HepG2 (cell line): ENCODE data around the gene EIF4G3. TPM values are rescaled to one million over a fixed set of nuclear protein-coding genes. Genes with fewer than 3 reads are reported as not detected.

Experiments
- ATAC-seq: fragments of 200-7000 bp; cut with Tn5 transposase; 3 replicates; pipeline ENCODE4 v1.9.1; 2020; ENCODE audit warnings: mild to moderate bottlenecking, moderate library complexity
- BruUV-seq: library from RNA; stranded (reverse); fragments of 400-500 nt; replicated peaks from 2 replicates; lab custom pipeline; 2021; lab: Mats Ljungman, UMichigan
- CTCF ChIA-PET: fragments of 300-600 bp; formaldehyde crosslinking; extraction: SDS; loops from one replicate; lab custom pipeline; 2021; ENCODE audit warnings: low total read pairs, inconsistent platforms, low intra/inter-chr PET ratio; lab: Yijun Ruan, JAX
- POLR2A ChIA-PET: fragments of 350-600 bp; sonication (Branson Sonifier 250); formaldehyde crosslinking; loops from one replicate; lab custom pipeline; 2020; ENCODE audit warnings: antibody characterized with exemption, inconsistent platforms; lab: Yijun Ruan, JAX
- DNase-seq: peaks from one replicate; pipeline ENCODE4 v3.0.0-alpha.2; 2015; ENCODE audit warnings: low spot score
- FAIRE-seq: peaks from 3 replicates; lab custom pipeline; 2011; peaks lifted over from hg19 to GRCh38; lab: Jason Lieb, UNC
- H2AFZ ChIP-seq: one replicate; pipeline ENCODE4 v1.6.1; 2011; ENCODE audit warnings: low read length, inconsistent platforms
- H3K27ac ChIP-seq: fragments of 300-600 bp; 3 replicates; pipeline ENCODE4 v1.8.0; 2011; ENCODE audit warnings: mixed run types, mild to moderate bottlenecking, mixed read lengths, low read length, inconsistent platforms; ENCODE audit not compliant: insufficient read depth; ENCODE audit errors: extremely low read length
- H3K27me3 ChIP-seq, 2 experiments: fragments of 200-600 bp in 1 of 2; 2 replicates in 1 of 2; 3 replicates in 1 of 2; pipeline versions ENCODE4 v1.6.0 to v1.8.0; 2011; ENCODE audit warnings: low read length in 2 of 2, mild to moderate bottlenecking in 2 of 2, moderate library complexity in 2 of 2, inconsistent platforms in 1 of 2; ENCODE audit not compliant: insufficient read depth in 2 of 2, control insufficient read depth in 1 of 2
- H3K36me3 ChIP-seq, 2 experiments: fragments of 200-600 bp in 1 of 2; replicated peaks in 1 of 2; 2 replicates in 1 of 2; 3 replicates in 1 of 2; pipeline versions ENCODE4 v1.5.1 to v1.8.0; 2011; ENCODE audit warnings: low read length in 2 of 2, inconsistent platforms in 1 of 2; ENCODE audit not compliant: insufficient read depth in 2 of 2, control insufficient read depth in 1 of 2
- H3K4me1 ChIP-seq: 2 replicates; pipeline ENCODE4 v1.5.1; 2012; ENCODE audit warnings: low read length, inconsistent platforms; ENCODE audit not compliant: insufficient read depth
- H3K4me2 ChIP-seq: 2 replicates; pipeline ENCODE4 v1.6.0; 2011; ENCODE audit warnings: low read depth, low read length, inconsistent platforms
- H3K4me3 ChIP-seq, 3 experiments: fragments of 200-600 bp in 1 of 3; sonication (generic), shearing (Covaris generic) in 1 of 3; replicated peaks in 1 of 3; 2 replicates each; pipeline ENCODE4 v1.5.1; 2011 to 2016; ENCODE audit warnings: low read length in 3 of 3, inconsistent platforms in 2 of 3, low read depth in 2 of 3, mild to moderate bottlenecking in 2 of 3, control low read depth in 1 of 3, mixed read lengths in 1 of 3; ENCODE audit not compliant: insufficient read depth in 1 of 3
- H3K79me2 ChIP-seq: one replicate; pipeline ENCODE4 v1.6.1; 2011; ENCODE audit warnings: low read length, inconsistent platforms; ENCODE audit not compliant: insufficient read depth
- H3K9ac ChIP-seq: 2 replicates; pipeline ENCODE4 v1.6.0; 2011; ENCODE audit warnings: mild to moderate bottlenecking, low read depth, low read length, inconsistent platforms; ENCODE audit not compliant: insufficient read depth
- H3K9me3 ChIP-seq: 2 replicates; pipeline ENCODE4 v1.5.1; 2012; ENCODE audit warnings: mild to moderate bottlenecking, low read length
- H4K20me1 ChIP-seq: 2 replicates; pipeline ENCODE4 v1.6.0; 2011; ENCODE audit warnings: inconsistent platforms, mild to moderate bottlenecking, low read length, moderate library complexity; ENCODE audit not compliant: insufficient read depth
- ARNT2 ChIP-seq: sonication (generic); formaldehyde crosslinking; IDR thresholded peaks from 2 replicates; pipeline ENCODE4 v1.8.0; 2022; ENCODE audit warnings: mild to moderate bottlenecking, low read depth, missing genetic modification reagents, moderate library complexity
- CBFB ChIP-seq: sonication (generic); formaldehyde crosslinking; IDR thresholded peaks from 2 replicates; pipeline ENCODE4 v1.4.0; 2020; ENCODE audit warnings: missing genetic modification reagents
- GABPB1 ChIP-seq: IDR thresholded peaks from 2 replicates; pipeline ENCODE4 v1.6.1; 2016; ENCODE audit warnings: mild to moderate bottlenecking, missing genetic modification reagents, moderate library complexity, missing compliant biosample characterization
- JARID2 ChIP-seq: sonication (generic); formaldehyde crosslinking; IDR thresholded peaks from 2 replicates; pipeline ENCODE4 v1.8.1; 2023; ENCODE audit warnings: missing genetic modification reagents, inconsistent platforms; ENCODE audit not compliant: insufficient replicate concordance
- MAX ChIP-seq: IDR thresholded peaks from 2 replicates; pipeline ENCODE4 v1.6.1; 2012; ENCODE audit warnings: inconsistent platforms
- RARG ChIP-seq: sonication (generic); formaldehyde crosslinking; IDR thresholded peaks from 2 replicates; pipeline ENCODE4 v1.4.0; 2020; ENCODE audit warnings: low read depth, mild to moderate bottlenecking, missing genetic modification reagents
- RCOR2 ChIP-seq: IDR thresholded peaks from 2 replicates; pipeline ENCODE4 v1.6.1; 2016; ENCODE audit warnings: missing biosample characterization, missing genetic modification reagents
- SMAD1 ChIP-seq: sonication (generic); formaldehyde crosslinking; IDR thresholded peaks from 2 replicates; pipeline ENCODE4 v1.4.0; 2020; ENCODE audit warnings: missing genetic modification reagents, low read depth, mild to moderate bottlenecking, borderline replicate concordance
- ZBTB4 ChIP-seq: sonication (generic); formaldehyde crosslinking; IDR thresholded peaks from 2 replicates; pipeline ENCODE4 v1.4.0; 2020; ENCODE audit warnings: missing genetic modification reagents, mild to moderate bottlenecking, borderline replicate concordance
- ZIK1 ChIP-seq: sonication (generic); formaldehyde crosslinking; IDR thresholded peaks from 2 replicates; pipeline ENCODE4 v1.5.0; 2020; ENCODE audit warnings: mild to moderate bottlenecking, low read depth, missing genetic modification reagents, borderline replicate concordance
- ZNF251 ChIP-seq: sonication (generic); formaldehyde crosslinking; IDR thresholded peaks from 2 replicates; pipeline ENCODE4 v1.9.0; 2021; ENCODE audit warnings: mild to moderate bottlenecking, missing genetic modification reagents
- ZNF335 ChIP-seq: sonication (generic); formaldehyde crosslinking; IDR thresholded peaks from 2 replicates; pipeline ENCODE4 v1.4.0; 2020; ENCODE audit warnings: missing genetic modification reagents
- ZNF343 ChIP-seq: sonication (generic); formaldehyde crosslinking; IDR thresholded peaks from 2 replicates; pipeline ENCODE4 v1.4.0; 2020; ENCODE audit warnings: mild to moderate bottlenecking, missing genetic modification reagents
- ZNF432 ChIP-seq: sonication (generic); formaldehyde crosslinking; IDR thresholded peaks from 2 replicates; pipeline ENCODE4 v1.5.0; 2020; ENCODE audit warnings: missing genetic modification reagents, mild to moderate bottlenecking, borderline replicate concordance
- ZNF768 ChIP-seq: sonication (generic); formaldehyde crosslinking; IDR thresholded peaks from 2 replicates; pipeline ENCODE4 v1.4.0; 2020; ENCODE audit warnings: missing genetic modification reagents
- WGBS: methylation state at CpG from one replicate; pipeline ENCODE4 v1.1.6; 2017; ENCODE audit warnings: low lambda C conversion rate; 5-methylcytosine and 5-hydroxymethylcytosine counted together
- in situ Hi-C: cut with HindIII; loops from 2 replicates; pipeline ENCODE4 v1.10.0; 2017; ENCODE audit warnings: low pct_unique_long_range_greater_than_20kb; ENCODE audit not compliant: extremely low pct_ligation_motif_present
- intact Hi-C: fragments of 100-400 bp; cut with micrococcal nuclease; formaldehyde crosslinking; loops from one replicate; pipeline ENCODE4 v1.10.0; 2022; ENCODE audit not compliant: unreplicated experiment
- polyA plus RNA-seq, 8 experiments: library from polyadenylated mRNA; depleted of rRNA in 3 of 8; stranded (reverse) in 7 of 8; unstranded in 1 of 8; fragments of >200 nt; fragmentation: Illumina TruSeq in 4 of 8; extraction: Trizol in 4 of 8; gene quantifications; 2 replicates each; pipeline versions ENCODE4 v1.2.1 to v1.2.3, GENCODE V29; 2011 to 2016; ENCODE audit warnings: low read depth in 4 of 8, missing spikeins in 1 of 8, mixed read lengths in 1 of 8; ENCODE audit not compliant: insufficient read depth in 1 of 8
- total RNA-seq, 5 experiments: library from RNA; depleted of rRNA; stranded (reverse); fragments of >200 nt; fragmentation: Illumina TruSeq; extraction: Trizol; gene quantifications; 2 replicates each; pipeline ENCODE4 v1.2.3, GENCODE V29; 2016; ENCODE audit warnings: low read depth in 1 of 5

The EIF4G3 gene
- total and polyA plus RNA-seq, 2 of the 13 experiments (the other 11 are each of a cell fraction or from before 2014, with no cell fraction given), result 22.2 to 27.6 TPM

GRCh38 chr1:21021311-21021710 is 155.4 kb downstream of the EIF4G3 start:
- Histone ChIP-seq H3K9ac (peak overlapping the region; percentile 44; the same call in 1 of the 2 replicates), H3K27ac (peak overlapping the region; percentile 88), H3K4me3 (no peak overlapping the region), H3K9me3 (no peaks in the 10 kb centered on the region), H3K4me1 (peaks cover 52% of the 10 kb centered on the region), H3K27me3 (no peaks in the 10 kb centered on the region), H4K20me1 (no peaks in the 10 kb centered on the region), H3K79me2 (peaks cover 15% of the 10 kb centered on the region), H2AFZ (no peak overlapping the region), H3K4me2 (no peak overlapping the region), H3K36me3 (no peaks in the 10 kb centered on the region)
- DNase-seq (no peak), FAIRE-seq (no peak), ATAC-seq (no peak)
- 98% methylated on average over 4 of the region's 4 CpGs for WGBS
- no peak for TF ChIP-seq ZIK1 (CRISPR knock-in tag)
- no peak for TF ChIP-seq RARG (CRISPR knock-in tag)
- TF ChIP-seq SMAD1 (CRISPR knock-in tag), result no peak
- TF ChIP-seq GABPB1 (CRISPR knock-in tag), result no peak
- TF ChIP-seq ZBTB4 (CRISPR knock-in tag), result no peak
- TF ChIP-seq ZNF432, result no peak
- TF ChIP-seq ZNF251 (CRISPR knock-in tag), result no peak
- TF ChIP-seq ZNF343 (CRISPR knock-in tag), result no peak
- TF ChIP-seq ZNF768 (CRISPR knock-in tag), result no peak
- TF ChIP-seq ZNF335 (CRISPR knock-in tag), result no peak
- TF ChIP-seq CBFB (CRISPR knock-in tag), result no peak
- no peak for TF ChIP-seq RCOR2
- no peak for TF ChIP-seq MAX
- TF ChIP-seq JARID2 (CRISPR knock-in tag), result no peak
- TF ChIP-seq ARNT2, result no peak
- ChIA-PET POLR2A (no interaction called here), CTCF (no interaction called here)
- no TSS peak for BruUV-seq
- intact Hi-C loops (no loop called here), in situ Hi-C loops (no loop called here)
